SU-DHL-6 (cell line): ENCODE data around the gene RHBG.

Experiments
- H2AFZ ChIP-seq: fragments of 200-600 bp; sonication (generic); 2 replicates; pipeline ENCODE4 v1.6.1; 2014; ENCODE audit warnings: low read depth, mild to moderate bottlenecking, moderate library complexity, mixed read lengths, antibody characterized with exemption, low read length; ENCODE audit not compliant: severe bottlenecking
- H3F3A ChIP-seq: fragments of 200-600 bp; shearing (Covaris generic); 2 replicates; pipeline ENCODE4 v1.6.0; 2016; ENCODE audit warnings: antibody characterized with exemption, mild to moderate bottlenecking; ENCODE audit not compliant: insufficient read depth
- H3K27ac ChIP-seq: fragments of 200-600 bp; sonication (generic); 2 replicates; pipeline ENCODE4 v1.5.1; 2016; ENCODE audit warnings: low read depth, mild to moderate bottlenecking, low read length, moderate library complexity, mixed read lengths
- H3K27me3 ChIP-seq: fragments of 200-600 bp; sonication (generic), shearing (Covaris generic); 2 replicates; pipeline ENCODE4 v1.6.0; 2014; ENCODE audit warnings: mild to moderate bottlenecking, low read length
- H3K36me3 ChIP-seq: fragments of 200-600 bp; sonication (generic); 2 replicates; pipeline ENCODE4 v1.6.1; 2014; ENCODE audit warnings: mild to moderate bottlenecking, low read length, mixed read lengths
- H3K4me2 ChIP-seq: fragments of 300-600, 200-600 bp; shearing (Covaris generic), sonication (generic); 2 replicates; pipeline ENCODE4 v1.6.0; 2014; ENCODE audit warnings: low read length, low read depth, mild to moderate bottlenecking; ENCODE audit not compliant: poor library complexity, severe bottlenecking
- H3K4me3 ChIP-seq: fragments of 200-600 bp; sonication (generic); 2 replicates; pipeline ENCODE4 v1.5.1; 2014; ENCODE audit warnings: antibody characterized with exemption, low read length, mild to moderate bottlenecking, mixed read lengths; ENCODE audit not compliant: insufficient read depth, poor library complexity, severe bottlenecking
- H3K79me2 ChIP-seq: fragments of 200-600 bp; sonication (generic); 2 replicates; pipeline ENCODE4 v1.6.1; 2014; ENCODE audit warnings: mild to moderate bottlenecking, low read length, moderate library complexity; ENCODE audit not compliant: insufficient read depth
- H3K9ac ChIP-seq: fragments of 200-600 bp; sonication (generic); 2 replicates; pipeline ENCODE4 v1.7.0; 2014; ENCODE audit warnings: mild to moderate bottlenecking, low read length
- H3K9me2 ChIP-seq: fragments of 200-600 bp; sonication (generic); replicated peaks from 2 replicates; pipeline ENCODE4 v1.6.1; 2014; ENCODE audit warnings: low read length; ENCODE audit not compliant: insufficient read depth
- H3K9me3 ChIP-seq: fragments of 200-600 bp; sonication (generic); 2 replicates; pipeline ENCODE4 v1.6.1; 2014; ENCODE audit warnings: low read length, mixed read lengths; ENCODE audit not compliant: insufficient read depth
- H4K20me1 ChIP-seq: fragments of 200-600 bp; sonication (generic); 2 replicates; pipeline ENCODE4 v1.6.1; 2014; ENCODE audit warnings: low read depth, mild to moderate bottlenecking, antibody characterized with exemption, low read length, moderate library complexity, mixed read lengths
- CTCF ChIP-seq: fragments of 200-600 bp; sonication (generic); IDR thresholded peaks from one replicate; pipeline ENCODE4 v1.5.1; 2017; ENCODE audit warnings: antibody characterized with exemption, mild to moderate bottlenecking, low read length, moderate library complexity; ENCODE audit not compliant: insufficient read depth, poor library complexity, severe bottlenecking
- EZH2phosphoT487 ChIP-seq: fragments of 200-600 bp; sonication (generic), shearing (Covaris generic); conservative IDR thresholded peaks from 2 replicates; pipeline ENCODE4 v1.6.1; 2018; ENCODE audit warnings: mild to moderate bottlenecking, antibody characterized with exemption, low read length, moderate library complexity, mixed read lengths

RHBG gene

GRCh38 chr1:156388174-156389137 lies 19.4 kb downstream of the RHBG start:
- no peak overlapping the region for H2AFZ ChIP-seq
- no peak overlapping the region for H3K4me3 ChIP-seq
- no peaks in the 10 kb centered on the region for H4K20me1 ChIP-seq
- no peaks in the 10 kb centered on the region for H3K9me2 ChIP-seq
- H3K36me3 ChIP-seq, result no peaks in the 10 kb centered on the region
- no peak overlapping the region for H3K9ac ChIP-seq
- H3K4me2 ChIP-seq, result no peak overlapping the region
- TF ChIP-seq CTCF (no peak), EZH2phosphoT487 (no peak)
- H3K27ac ChIP-seq, result no peak overlapping the region
- no peaks in the 10 kb centered on the region for H3K27me3 ChIP-seq
- H3K79me2 ChIP-seq, result no peaks in the 10 kb centered on the region
- no peaks in the 10 kb centered on the region for H3F3A ChIP-seq
- no peaks in the 10 kb centered on the region for H3K9me3 ChIP-seq

- H3K36me3 ChIP-seq, result no peaks in the 10 kb centered on the region
Observed at GRCh38 chr1:156389311-156389710, 20.3 kb downstream of the RHBG start.

GRCh38 chr1:156390469-156391365 lies 21.7 kb downstream of the RHBG start:
- no peak overlapping the region for H3K4me2 ChIP-seq
- no peaks in the 10 kb centered on the region for H3K27me3 ChIP-seq
- TF ChIP-seq EZH2phosphoT487 (no peak), CTCF (no peak)
- H3K36me3 ChIP-seq, result no peaks in the 10 kb centered on the region
- H3K9me3 ChIP-seq, result no peaks in the 10 kb centered on the region
- H3K9me2 ChIP-seq, result no peaks in the 10 kb centered on the region
- H2AFZ ChIP-seq, result no peak overlapping the region
- H3K27ac ChIP-seq, result no peak overlapping the region
- H3K4me3 ChIP-seq, result no peak overlapping the region
- no peaks in the 10 kb centered on the region for H3F3A ChIP-seq
- H4K20me1 ChIP-seq, result no peaks in the 10 kb centered on the region
- H3K9ac ChIP-seq, result no peak overlapping the region
- no peaks in the 10 kb centered on the region for H3K79me2 ChIP-seq

More at GRCh38 chr1:156389311-156389710, 20.3 kb downstream of the RHBG start:
- Histone ChIP-seq H2AFZ (no peak overlapping the region), H4K20me1 (no peaks in the 10 kb centered on the region), H3F3A (no peaks in the 10 kb centered on the region), H3K9ac (no peak overlapping the region), H3K4me2 (no peak overlapping the region), H3K9me2 (no peaks in the 10 kb centered on the region), H3K9me3 (no peaks in the 10 kb centered on the region), H3K4me3 (no peak overlapping the region), H3K27ac (no peak overlapping the region), H3K79me2 (no peaks in the 10 kb centered on the region), H3K27me3 (no peaks in the 10 kb centered on the region)
- no peak for TF ChIP-seq EZH2phosphoT487
- no peak for TF ChIP-seq CTCF
